ENCODE measurements around the gene FEZ2.

GRCh38 chr2:36594849-36595248 is 3.1 kb downstream of the FEZ2 start:
- no peak for TF ChIP-seq RFX5 (IDR thresholded peaks at IDR 0.05; ENCODE audit: borderline replicate concordance, low read depth, low read length)
- no peak for TF ChIP-seq CTCF (IDR thresholded peaks at IDR 0.05; ENCODE audit: control extremely low read depth in 1 of 3, insufficient read depth in 1 of 3, low read depth in 1 of 3, low read length in 3 of 3)
- no peak for TF ChIP-seq POLR2A (IDR thresholded peaks at IDR 0.05; ENCODE audit: control extremely low read depth in 1 of 2, low read depth in 2 of 2, low read length in 2 of 2)
- TF ChIP-seq USF2 (IDR thresholded peaks at IDR 0.05; ENCODE audit: low read length) = no peak
- no peak for TF ChIP-seq SP1 (IDR thresholded peaks at IDR 0.05; ENCODE audit: low read depth, low read length)
- no peak for TF ChIP-seq SUZ12 (IDR thresholded peaks at IDR 0.05; ENCODE audit: low read length)
- TF ChIP-seq CBX8 (IDR thresholded peaks at IDR 0.05; ENCODE audit: borderline replicate concordance, low read depth, low read length) = no peak
- TF ChIP-seq JUND (IDR thresholded peaks at IDR 0.05; ENCODE audit: low read length) = no peak
